ENCODE measurements around the gene NPFF.

Gene NPFF

DNA sequence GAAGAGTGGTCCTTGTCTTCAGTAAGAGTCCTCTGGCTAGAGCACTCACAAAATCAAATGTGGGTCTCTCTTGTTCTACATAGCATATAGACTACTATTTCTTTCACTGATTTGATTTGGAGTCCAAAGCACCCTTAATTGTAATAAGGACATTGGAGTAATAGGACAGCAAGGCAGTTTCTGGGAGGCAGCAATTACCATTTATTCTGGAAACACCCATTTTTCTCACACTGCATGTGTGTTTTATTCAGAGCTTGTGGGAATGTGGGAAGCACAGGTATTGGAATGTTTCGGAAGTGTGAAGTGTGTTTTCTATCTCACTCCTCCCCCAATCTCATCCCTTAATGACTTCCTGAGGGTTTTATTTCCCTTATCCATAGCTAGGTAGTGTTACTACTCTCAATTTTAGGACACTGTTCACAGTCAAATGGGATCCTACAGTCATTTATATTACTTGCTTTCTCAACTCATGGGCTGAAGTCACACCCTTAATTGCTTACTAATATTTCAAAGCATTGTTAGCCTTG lies 35.2 kb downstream of the NPFF start:
- no peak for DNase-seq

DNA sequence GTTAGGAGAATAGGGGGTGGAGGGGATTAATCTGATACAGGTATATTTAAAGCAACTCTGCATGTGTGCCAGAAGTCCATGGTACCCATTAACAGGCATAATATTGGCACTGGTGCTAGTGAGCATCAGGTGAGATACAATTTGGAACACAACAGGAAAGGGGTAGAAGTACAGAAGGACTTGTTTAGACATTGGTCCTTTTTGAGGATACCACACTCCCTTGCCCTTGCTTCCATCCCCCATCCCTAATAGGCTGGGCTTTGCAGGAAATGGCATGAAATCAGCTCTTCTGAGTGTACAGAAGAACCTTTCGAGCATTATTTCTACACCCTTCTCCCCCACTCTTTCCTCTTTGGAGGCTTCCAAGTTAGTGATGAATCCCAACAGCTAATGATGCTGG lies 39.0 kb downstream of the NPFF start:
- DNase-seq, result no peak

DNA sequence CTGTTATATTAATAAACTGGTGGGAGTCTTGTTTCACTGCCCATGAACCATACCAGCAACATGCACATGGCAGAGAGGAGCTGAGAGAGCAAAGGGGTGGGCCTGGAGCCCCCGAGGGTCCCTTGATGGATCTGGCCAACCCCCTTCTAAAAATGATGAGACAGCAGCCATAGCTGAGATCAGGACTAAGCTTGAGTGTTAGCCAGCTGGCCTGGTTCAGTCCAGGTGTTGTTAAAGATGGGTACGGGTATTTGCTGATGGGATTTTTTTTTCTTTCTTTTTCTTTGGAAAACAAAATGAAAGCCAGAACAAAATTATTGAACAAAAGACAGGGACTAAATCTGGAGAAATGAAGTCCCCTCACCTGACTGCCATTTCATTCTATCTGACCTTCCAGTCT lies 39.4 kb downstream of the NPFF start:
- no peak for DNase-seq

DNA sequence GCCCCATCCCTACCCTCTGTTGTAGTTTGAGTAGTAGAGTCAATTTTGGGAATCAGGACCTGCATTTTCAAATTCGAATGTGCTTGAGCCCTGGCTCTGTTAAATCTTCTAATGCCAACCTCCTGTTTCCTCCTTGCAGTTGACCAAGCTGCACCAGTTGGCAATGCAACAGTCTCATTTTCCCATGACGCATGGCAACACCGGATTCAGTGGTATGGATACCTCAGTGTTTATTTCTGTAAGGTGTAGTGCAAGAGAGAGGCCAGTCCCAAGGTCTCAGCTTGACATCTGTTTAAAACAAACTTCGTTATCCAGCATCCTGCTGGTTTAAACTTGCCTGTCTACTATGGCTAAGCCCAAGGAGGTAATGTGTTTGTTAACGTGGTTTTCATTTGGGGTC lies 40.2 kb downstream of the NPFF start:
- no peak for DNase-seq

DNA sequence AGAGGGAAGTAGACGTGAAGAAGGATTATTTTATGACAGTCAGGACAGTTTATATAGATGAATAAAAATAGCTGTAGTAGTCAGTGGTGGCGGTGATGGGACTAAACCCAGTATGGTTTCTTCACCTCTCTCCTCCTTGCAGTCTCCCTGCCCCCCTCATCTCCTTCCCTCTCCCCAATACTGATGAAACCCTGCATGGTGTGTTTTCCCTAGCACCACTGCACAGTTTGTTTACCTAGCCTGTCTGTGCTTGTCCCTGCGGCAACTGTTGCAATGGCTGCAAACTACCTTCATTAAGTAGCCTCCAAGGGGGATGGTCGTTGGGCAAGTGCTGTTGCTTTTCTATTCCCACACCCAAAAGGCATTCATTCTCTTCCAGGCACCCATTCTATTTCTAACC lies 40.6 kb downstream of the NPFF start:
- DNase-seq, result no peak

DNA sequence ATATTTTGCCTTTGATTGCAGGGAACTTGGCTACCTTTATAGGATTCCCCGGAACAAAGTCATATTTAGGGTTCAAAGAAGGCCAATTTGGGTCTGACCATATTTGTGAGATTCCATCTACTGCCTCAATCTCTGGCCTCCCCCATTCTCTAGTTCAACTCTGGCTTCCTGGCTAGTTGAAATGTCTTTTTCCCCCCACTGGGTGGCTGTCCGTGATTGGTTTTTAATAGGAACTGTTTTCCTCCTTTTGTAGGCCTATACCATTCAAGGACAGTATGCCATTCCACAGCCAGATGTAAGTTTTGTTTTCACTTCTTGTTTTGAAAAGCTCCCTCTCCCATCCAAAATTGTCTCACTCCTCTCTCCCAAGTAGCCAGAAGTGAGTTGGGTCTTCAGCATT lies 41.6 kb downstream of the NPFF start:
- no peak for DNase-seq

DNA sequence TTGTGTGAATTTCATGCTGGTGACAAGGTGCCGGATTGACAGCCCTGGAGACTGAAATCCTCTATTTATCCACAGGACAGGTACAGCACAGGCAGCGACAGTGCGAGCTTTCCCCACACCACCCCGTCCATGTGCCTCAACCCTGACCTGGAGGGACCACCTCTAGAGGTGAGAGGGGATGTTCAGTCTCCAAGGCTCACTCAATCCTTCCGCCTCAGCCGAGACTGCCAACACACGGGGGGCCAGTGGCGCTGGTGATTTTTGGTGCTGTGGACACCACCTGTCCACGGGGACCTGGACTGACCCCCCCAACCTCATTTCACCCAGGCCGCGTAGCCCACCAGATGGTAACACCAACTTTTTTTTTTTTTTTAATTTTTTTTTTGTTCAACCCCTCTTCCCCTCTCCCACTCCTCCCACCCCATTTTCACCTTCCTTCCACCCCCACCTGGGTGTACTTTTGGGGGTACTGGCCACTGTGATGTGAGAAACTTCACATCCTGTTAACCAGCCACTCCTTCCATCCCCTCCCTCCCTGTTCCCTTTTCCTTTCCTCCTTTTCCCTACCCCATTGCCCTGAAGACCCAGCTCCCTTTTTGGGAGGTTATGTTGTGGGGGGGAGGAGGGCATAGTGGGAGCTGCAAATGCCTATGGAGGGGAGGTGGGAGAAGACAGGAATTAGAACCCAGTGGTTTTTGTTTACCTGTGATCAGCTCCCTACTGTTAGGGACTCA lies 42.4 kb downstream of the NPFF start:
- no peak for DNase-seq

DNA sequence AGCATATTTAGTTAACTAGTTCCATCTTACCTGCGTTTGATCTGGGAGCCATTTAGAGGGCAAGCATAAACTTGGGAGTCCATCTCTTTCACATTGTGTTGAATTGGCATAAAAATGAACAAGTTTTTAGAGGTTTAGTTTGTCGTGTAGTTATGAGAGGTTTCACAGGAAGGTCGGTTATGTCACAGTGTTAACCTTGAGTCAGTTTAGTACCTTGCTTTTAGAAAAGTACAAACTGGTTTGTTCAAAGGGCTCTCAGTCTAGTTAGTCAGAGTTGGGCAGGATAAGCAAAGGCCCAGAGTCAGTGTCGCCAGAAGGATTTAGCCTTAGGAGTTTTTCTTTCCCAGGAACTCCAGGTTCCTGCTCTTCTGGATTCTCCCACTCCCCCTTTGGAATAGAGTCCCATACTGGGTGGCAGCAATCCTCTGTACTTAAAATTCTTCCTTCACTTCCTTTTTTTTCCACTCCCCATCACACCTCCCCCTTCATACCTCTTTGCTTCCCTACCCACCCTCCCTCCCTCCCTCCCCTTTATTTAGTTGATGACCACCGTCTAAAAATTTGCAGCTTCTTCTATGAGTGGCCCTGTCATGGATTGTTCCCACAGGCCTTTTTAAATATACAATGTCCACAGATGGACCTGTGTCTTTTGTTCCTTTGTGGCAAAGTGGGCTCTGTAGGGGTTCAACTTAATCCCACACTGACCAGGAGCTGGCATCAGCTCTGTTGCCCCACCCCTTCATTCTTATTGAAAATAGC lies 43.3 kb downstream of the NPFF start:
- DNase-seq, result no peak

DNA sequence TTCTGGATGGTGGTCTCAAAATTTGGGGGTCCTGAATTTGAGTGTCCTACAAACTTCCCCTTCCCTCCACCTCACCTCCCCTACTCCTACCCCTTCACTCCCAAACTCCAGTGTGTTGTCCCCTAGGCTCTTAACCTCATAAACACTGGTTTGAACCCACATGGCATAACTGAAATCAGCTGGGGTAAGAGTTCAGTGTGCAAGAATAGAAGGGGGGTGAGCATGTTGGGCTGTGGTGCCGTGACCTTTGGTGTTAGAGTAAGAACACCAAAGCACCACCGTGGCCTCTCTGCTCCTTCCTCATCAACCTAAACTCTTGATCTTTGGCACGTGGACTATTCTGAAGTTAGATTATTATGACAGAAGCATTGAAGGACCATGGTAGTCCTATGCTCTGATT lies 44.3 kb downstream of the NPFF start:
- DNase-seq, result no peak

DNA sequence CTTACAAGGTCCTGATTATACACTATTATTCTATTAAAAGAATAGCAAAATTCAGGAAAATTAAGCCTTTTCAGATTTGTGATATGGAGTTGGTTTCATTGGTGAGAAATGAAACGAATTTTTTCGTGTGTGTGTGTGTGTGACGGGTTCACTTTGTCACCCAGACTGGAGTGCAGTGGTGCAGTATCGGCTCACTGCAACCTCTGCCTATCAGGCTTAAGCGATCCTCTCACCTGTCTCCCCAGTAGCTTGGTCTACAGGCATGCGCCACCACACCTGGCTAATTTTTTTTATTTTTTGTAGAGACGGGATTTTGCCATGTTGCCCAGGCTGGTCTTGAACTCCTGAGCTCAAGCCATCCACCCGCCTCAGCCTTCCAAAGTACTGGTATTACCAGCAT lies 45.7 kb downstream of the NPFF start:
- no peak for DNase-seq

DNA sequence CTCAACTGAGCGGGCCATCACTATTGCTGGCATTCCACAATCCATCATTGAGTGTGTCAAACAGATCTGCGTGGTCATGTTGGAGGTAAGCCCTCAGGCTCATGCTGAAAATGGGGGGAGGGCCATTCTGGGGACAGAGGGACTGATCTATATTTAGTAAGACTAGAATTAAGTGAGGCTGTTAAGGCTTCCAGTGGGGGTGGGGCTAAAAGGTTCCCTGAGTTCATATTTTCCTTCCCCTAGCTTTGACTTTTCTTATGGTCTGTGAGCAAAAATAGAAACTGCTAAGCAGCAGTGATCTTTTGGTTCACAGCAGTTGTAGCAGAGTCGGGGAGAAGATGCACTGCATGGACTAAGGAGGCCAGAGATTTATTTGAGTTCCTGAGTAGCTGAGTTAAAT lies 46.2 kb downstream of the NPFF start:
- DNase-seq, result no peak

DNA sequence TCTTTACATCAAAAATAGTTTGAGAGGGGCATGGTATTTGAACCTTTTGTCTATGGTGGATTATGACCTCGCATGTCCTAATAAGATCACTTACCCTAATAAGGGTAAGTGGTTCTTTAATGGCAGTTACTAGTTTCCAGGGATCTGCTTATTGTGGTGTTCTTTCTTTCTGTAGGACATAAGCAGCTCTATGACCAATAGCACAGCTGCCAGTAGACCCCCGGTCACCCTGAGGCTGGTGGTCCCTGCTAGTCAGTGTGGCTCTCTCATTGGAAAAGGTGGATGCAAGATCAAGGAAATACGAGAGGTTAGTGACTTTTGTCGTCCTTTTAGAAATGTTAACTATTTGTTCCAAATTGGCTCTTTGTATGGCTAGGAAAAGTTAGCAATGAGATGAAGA lies 48.2 kb downstream of the NPFF start:
- DNase-seq, result no peak

Measured in NCI-H1930 (cell line).